ENCODE measurements around the gene CHMP2A. TPM values are rescaled to one million over a fixed set of nuclear protein-coding genes. Genes with fewer than 3 reads are reported as not detected.

The CHMP2A gene
- total and polyA plus RNA-seq, 2 of the 13 experiments (the other 11 are each of a cell fraction or from before 2014, with no cell fraction given): 49.7 to 55.0 TPM

- TF ChIP-seq KIAA2018 (CRISPR knock-in tag; IDR thresholded peaks at IDR 0.05; ENCODE audit: borderline replicate concordance): no peak
- peak; percentile 71; the same call in 1 of the 2 replicates for TF ChIP-seq HNF4G (IDR thresholded peaks at IDR 0.05; ENCODE audit: borderline replicate concordance, low read depth, low read length)
- TF ChIP-seq HNF4G (CRISPR knock-in tag; IDR thresholded peaks at IDR 0.05; ENCODE audit: borderline replicate concordance, low read depth): no peak
- TF ChIP-seq ZBTB4 (CRISPR knock-in tag; IDR thresholded peaks at IDR 0.05; ENCODE audit: borderline replicate concordance): no peak
- no peak for TF ChIP-seq SKIL (CRISPR knock-in tag; IDR thresholded peaks at IDR 0.05; ENCODE audit: borderline replicate concordance)
- TF ChIP-seq PHF20 (CRISPR knock-in tag; IDR thresholded peaks at IDR 0.05): peak; percentile 55
- 0 out of 2 replicates have a peak, but pooled peaks have one; percentile 21 for TF ChIP-seq NFIB (CRISPR knock-in tag; IDR thresholded peaks at IDR 0.05; ENCODE audit: borderline replicate concordance)
- no peak for TF ChIP-seq ZNF737 (CRISPR knock-in tag; IDR thresholded peaks at IDR 0.05; ENCODE audit: borderline replicate concordance)
- peak; percentile 67 for TF ChIP-seq ZBTB43 (CRISPR knock-in tag; conservative IDR thresholded peaks at IDR 0.05)
- TF ChIP-seq ETV5 (CRISPR knock-in tag; IDR thresholded peaks at IDR 0.05; ENCODE audit: borderline replicate concordance): peak; percentile 73
- no peak for TF ChIP-seq KDM4B (CRISPR knock-in tag; IDR thresholded peaks at IDR 0.05)
- no peak for TF ChIP-seq ATM (IDR thresholded peaks at IDR 0.05; ENCODE audit: borderline replicate concordance)
- TF ChIP-seq TOE1 (CRISPR knock-in tag; IDR thresholded peaks at IDR 0.05): no peak; the same call in 1 of the 2 replicates
These were observed 3.8 kb upstream of the CHMP2A start (continued) for GRCh38 chr19:58558623-58559274.
